Stimulated activated CD4-positive, alpha-beta T cell treated with anti-CD3 and anti-CD28 coated beads, Interleukin-2, amount 100 ng/mL, for 48 hours (primary cell): ENCODE data around the gene KPNB1.
A peak's percentile ranks its signal among the peaks of the same experiment; 100 is the strongest.

Source experiments
- DNase-seq, 2 donors: peaks; one replicate each; pipeline ENCODE4 v3.0.0-alpha.2; 2020

The KPNB1 gene

GRCh38 chr17:47638903-47639302 is 10.8 kb upstream of the KPNB1 start:
- no peak for DNase-seq

- no peak for DNase-seq
These were observed 9.6 kb upstream of the KPNB1 start for GRCh38 chr17:47640076-47640475.

- DNase-seq, result no peak
These were observed 8.5 kb upstream of the KPNB1 start for GRCh38 chr17:47641202-47641601.

GRCh38 chr17:47643116-47643515 is 6.6 kb upstream of the KPNB1 start:
- no peak for DNase-seq

GRCh38 chr17:47644324-47644723 is 5.4 kb upstream of the KPNB1 start:
- DNase-seq, result no peak

- DNase-seq, result peak; percentile 46 to 50
These were observed 329 bp downstream of the KPNB1 start for GRCh38 chr17:47649972-47650524.

- DNase-seq, result peak; percentile 92
These were observed 1.1 kb downstream of the KPNB1 start for GRCh38 chr17:47650525-47651522.

- DNase-seq, result no peak
These were observed 2.0 kb downstream of the KPNB1 start for GRCh38 chr17:47651704-47652103.

GRCh38 chr17:47652570-47652969 is 2.9 kb downstream of the KPNB1 start:
- no peak for DNase-seq

- no peak for DNase-seq
These were observed 3.7 kb downstream of the KPNB1 start for GRCh38 chr17:47653442-47653841.

- no peak for DNase-seq
These were observed 5.3 kb downstream of the KPNB1 start for GRCh38 chr17:47654991-47655390.

GRCh38 chr17:47660064-47660492 is 10.4 kb downstream of the KPNB1 start:
- DNase-seq, result no peak

- DNase-seq, result peak; percentile 52 to 65
These were observed 14.3 kb downstream of the KPNB1 start for GRCh38 chr17:47663912-47664623.

- no peak for DNase-seq
These were observed 14.9 kb downstream of the KPNB1 start for GRCh38 chr17:47664624-47664941.

GRCh38 chr17:47665655-47666054 is 15.9 kb downstream of the KPNB1 start:
- no peak for DNase-seq

- DNase-seq, result no peak
These were observed 19.4 kb downstream of the KPNB1 start for GRCh38 chr17:47669081-47669480.

- DNase-seq, result no peak
These were observed 20.3 kb downstream of the KPNB1 start for GRCh38 chr17:47670064-47670463.

GRCh38 chr17:47674499-47674898 is 24.8 kb downstream of the KPNB1 start:
- DNase-seq, result no peak

GRCh38 chr17:47675380-47676198 is 25.9 kb downstream of the KPNB1 start:
- DNase-seq, result no peak

GRCh38 chr17:47676199-47676472 is 26.4 kb downstream of the KPNB1 start:
- DNase-seq, result no peak

GRCh38 chr17:47676510-47677165 is 26.9 kb downstream of the KPNB1 start:
- no peak for DNase-seq

GRCh38 chr17:47678196-47678595 is 28.5 kb downstream of the KPNB1 start:
- no peak for DNase-seq

GRCh38 chr17:47682138-47682537 is 32.4 kb downstream of the KPNB1 start:
- DNase-seq, result no peak
